GM12874 (cell line): ENCODE data around the gene NFE2L3.

Experiments used
- CTCF ChIP-seq: IDR thresholded peaks from 2 replicates; pipeline ENCODE4 v1.5.1; 2011; ENCODE audit warnings: low read depth, mild to moderate bottlenecking, control low read depth, low read length, moderate library complexity; ENCODE audit not compliant: insufficient read depth

NFE2L3 gene

GRCh38 chr7:26117142-26117807 is 34.7 kb upstream of the NFE2L3 start:
- TF ChIP-seq CTCF: no peak

DNA sequence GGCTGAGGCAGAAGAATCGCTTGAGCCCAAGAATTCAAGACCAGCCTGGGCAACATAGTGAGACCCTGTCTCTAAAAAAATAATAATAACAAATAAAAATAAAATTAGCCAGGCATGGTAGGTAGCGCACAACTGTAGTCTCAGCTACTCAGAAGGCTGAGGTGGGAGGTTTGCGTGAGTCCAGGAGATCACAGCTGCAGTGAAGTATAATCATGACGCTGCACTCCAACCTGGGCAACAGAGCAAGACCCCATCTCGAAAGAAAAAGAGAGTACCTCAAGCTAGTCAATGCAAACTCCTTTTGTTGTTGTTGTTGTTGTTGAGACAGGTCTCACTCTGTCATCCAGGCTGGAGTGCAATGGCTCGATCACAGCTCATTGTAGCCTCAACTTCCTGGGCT is 34.0 kb upstream of the NFE2L3 start:
- TF ChIP-seq CTCF: no peak

DNA sequence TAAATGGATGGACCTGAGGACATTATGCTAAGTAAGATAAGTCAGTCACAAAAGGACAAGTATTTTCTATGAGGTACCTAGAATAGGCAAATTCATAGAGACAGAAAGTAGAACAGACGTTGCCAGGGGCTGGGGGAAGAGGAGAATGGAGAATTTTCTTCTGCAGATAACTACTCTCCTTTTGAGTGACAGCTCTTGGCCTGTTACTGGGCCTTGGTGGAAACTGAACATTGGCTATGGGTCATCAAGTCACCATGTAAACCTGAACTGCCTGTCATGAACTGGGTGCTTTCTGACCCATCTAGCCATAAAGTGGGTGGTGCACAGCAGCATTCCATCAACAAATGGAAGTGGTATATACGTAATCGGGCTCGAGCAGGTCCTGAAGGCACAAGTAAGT is 29.3 kb upstream of the NFE2L3 start:
- TF ChIP-seq CTCF: no peak

GRCh38 chr7:26127411-26127810 is 24.6 kb upstream of the NFE2L3 start:
- TF ChIP-seq CTCF: no peak

GRCh38 chr7:26131056-26131589 is 20.9 kb upstream of the NFE2L3 start:
- no peak for TF ChIP-seq CTCF

- TF ChIP-seq CTCF: no peak
These were observed 16.9 kb upstream of the NFE2L3 start for GRCh38 chr7:26135076-26135475.

- TF ChIP-seq CTCF: no peak
These were observed 16.4 kb upstream of the NFE2L3 start for GRCh38 chr7:26135551-26135950.

GRCh38 chr7:26136831-26137230 is 15.2 kb upstream of the NFE2L3 start:
- TF ChIP-seq CTCF: no peak
